ENCODE results near the gene STIP1. TPM values are rescaled to one million over a fixed set of nuclear protein-coding genes. Genes with fewer than 3 reads are reported as not detected.

STIP1 gene
- total RNA-seq, 1 experiment from 2014 or later, result 299 TPM

DNA sequence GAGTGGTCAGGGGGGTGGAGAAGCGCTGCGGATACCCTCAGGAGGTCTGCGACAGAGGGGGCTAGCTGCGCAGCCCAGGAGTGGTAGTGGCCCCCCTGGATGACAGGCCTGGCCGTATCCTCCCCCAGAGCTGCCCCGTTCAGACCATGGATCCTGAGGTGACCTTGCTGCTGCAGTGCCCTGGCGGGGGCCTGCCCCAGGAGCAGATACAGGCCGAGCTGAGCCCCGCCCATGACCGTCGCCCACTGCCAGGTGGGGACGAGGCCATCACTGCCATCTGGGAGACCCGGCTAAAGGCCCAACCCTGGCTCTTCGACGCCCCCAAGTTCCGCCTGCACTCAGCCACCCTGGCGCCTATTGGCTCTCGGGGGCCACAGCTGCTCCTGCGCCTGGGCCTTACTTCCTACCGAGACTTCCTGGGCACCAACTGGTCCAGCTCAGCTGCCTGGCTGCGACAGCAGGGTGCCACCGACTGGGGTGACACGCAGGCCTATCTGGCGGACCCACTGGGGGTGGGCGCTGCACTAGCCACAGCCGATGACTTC is 40.6 kb downstream of the STIP1 start:
- H3K4me1 ChIP-seq (replicated peaks; ENCODE audit: insufficient read depth), result peaks cover 27% of the 10 kb centered on the region
- BruUV-seq (replicated peaks), result TSS peak; percentile 45
- DNase-seq, result peak; percentile 63 to 66
- H3K36me3 ChIP-seq (ENCODE audit: low read depth), result no peaks in the 10 kb centered on the region
- H4K20me1 ChIP-seq (ENCODE audit: insufficient read depth), result peaks cover 3% of the 10 kb centered on the region
- intact Hi-C loops (cut with micrococcal nuclease; ENCODE audit: unreplicated experiment), result no loop called here
- H2AFZ ChIP-seq, result peak overlapping the region; percentile 96
- POLR2A ChIA-PET (ENCODE audit: unreplicated experiment), result interaction anchor here (0.6 to 0.9 kb wide), 4 partner anchors 40 to 292 kb away, joined by 3 to 9 read pairs (median 6); no protein-coding TSS in a partner anchor
- H3K9me3 ChIP-seq (ENCODE audit: insufficient read depth, low read depth), result no peaks in the 10 kb centered on the region
- H3K27ac ChIP-seq, result no peak overlapping the region
- H3K4me3 ChIP-seq, result peak overlapping the region; percentile 98
- no peaks in the 10 kb centered on the region for H3K27me3 ChIP-seq (ENCODE audit: insufficient read depth, low read depth)
- peak overlapping the region; percentile 99 for H3K4me2 ChIP-seq
- H3K9me2 ChIP-seq (ENCODE audit: insufficient read depth), result no peaks in the 10 kb centered on the region
- TF ChIP-seq, protein P1, sequence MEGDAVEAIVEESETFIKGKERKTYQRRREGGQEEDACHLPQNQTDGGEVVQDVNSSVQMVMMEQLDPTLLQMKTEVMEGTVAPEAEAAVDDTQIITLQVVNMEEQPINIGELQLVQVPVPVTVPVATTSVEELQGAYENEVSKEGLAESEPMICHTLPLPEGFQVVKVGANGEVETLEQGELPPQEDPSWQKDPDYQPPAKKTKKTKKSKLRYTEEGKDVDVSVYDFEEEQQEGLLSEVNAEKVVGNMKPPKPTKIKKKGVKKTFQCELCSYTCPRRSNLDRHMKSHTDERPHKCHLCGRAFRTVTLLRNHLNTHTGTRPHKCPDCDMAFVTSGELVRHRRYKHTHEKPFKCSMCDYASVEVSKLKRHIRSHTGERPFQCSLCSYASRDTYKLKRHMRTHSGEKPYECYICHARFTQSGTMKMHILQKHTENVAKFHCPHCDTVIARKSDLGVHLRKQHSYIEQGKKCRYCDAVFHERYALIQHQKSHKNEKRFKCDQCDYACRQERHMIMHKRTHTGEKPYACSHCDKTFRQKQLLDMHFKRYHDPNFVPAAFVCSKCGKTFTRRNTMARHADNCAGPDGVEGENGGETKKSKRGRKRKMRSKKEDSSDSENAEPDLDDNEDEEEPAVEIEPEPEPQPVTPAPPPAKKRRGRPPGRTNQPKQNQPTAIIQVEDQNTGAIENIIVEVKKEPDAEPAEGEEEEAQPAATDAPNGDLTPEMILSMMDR (conservative IDR thresholded peaks at IDR 0.05), result no peak
- TF ChIP-seq EZH2 (IDR thresholded peaks at IDR 0.05; ENCODE audit: low read depth), result no peak
- CTCF ChIA-PET, result interaction anchor here (0.9 to 1.5 kb wide), 2 partner anchors 21 to 22 kb away, joined by 3 to 7 read pairs; no protein-coding TSS in a partner anchor
- peaks cover 34% of the 10 kb centered on the region for H3K79me2 ChIP-seq (ENCODE audit: low read depth)
- H3F3A ChIP-seq (ENCODE audit: insufficient read depth, low read depth), result peaks cover 26% of the 10 kb centered on the region

DNA sequence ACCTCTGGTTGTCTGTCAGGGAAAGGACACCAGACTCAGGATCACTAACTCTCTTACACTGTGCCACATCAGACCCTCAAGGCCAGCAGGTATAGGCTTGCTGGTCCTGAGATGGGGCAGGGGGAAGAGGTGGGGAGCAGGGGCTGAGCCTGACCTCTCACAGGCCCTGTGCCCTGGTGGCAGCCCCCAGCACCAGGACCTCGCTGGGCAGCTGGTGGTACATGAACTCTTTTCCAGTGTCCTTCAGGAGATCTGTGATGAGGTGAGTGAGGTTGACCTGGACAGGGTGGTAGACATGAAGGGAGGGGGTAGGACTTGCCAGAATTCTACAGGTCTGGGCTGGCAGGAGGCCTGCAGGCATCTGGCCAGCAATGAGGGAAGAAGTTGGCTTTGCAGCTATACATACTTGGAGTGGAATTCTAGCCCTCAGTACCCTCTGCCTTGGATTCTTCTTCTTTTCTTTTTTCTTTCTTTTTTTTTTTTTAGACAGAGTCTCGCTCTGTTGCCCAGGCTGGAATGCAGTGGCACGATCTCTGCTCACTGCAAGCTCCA is 41.5 kb downstream of the STIP1 start:
- H3K27me3 ChIP-seq (ENCODE audit: insufficient read depth, low read depth), result no peaks in the 10 kb centered on the region
- DNase-seq, result no peak
- H3K36me3 ChIP-seq (ENCODE audit: low read depth), result no peaks in the 10 kb centered on the region
- peak overlapping the region; percentile 98 for H3K4me3 ChIP-seq
- peaks cover 27% of the 10 kb centered on the region for H3K4me1 ChIP-seq (replicated peaks; ENCODE audit: insufficient read depth)
- no TSS peak for BruUV-seq (replicated peaks)
- peaks cover 34% of the 10 kb centered on the region for H3K79me2 ChIP-seq (ENCODE audit: low read depth)
- H3K9me3 ChIP-seq (ENCODE audit: insufficient read depth, low read depth), result no peaks in the 10 kb centered on the region
- intact Hi-C loops (cut with micrococcal nuclease; ENCODE audit: unreplicated experiment), result no loop called here
- peaks cover 3% of the 10 kb centered on the region for H4K20me1 ChIP-seq (ENCODE audit: insufficient read depth)
- H3K9me2 ChIP-seq (ENCODE audit: insufficient read depth), result no peaks in the 10 kb centered on the region
- ChIA-PET CTCF (no interaction called here), POLR2A (ENCODE audit: unreplicated experiment) (interaction anchor here (0.5 to 0.6 kb wide), 2 partner anchors 19 to 40 kb away, joined by 4 read pairs; no protein-coding TSS in a partner anchor)
- H3K4me2 ChIP-seq, result peak overlapping the region; percentile 99
- TF ChIP-seq EZH2 (IDR thresholded peaks at IDR 0.05; ENCODE audit: low read depth), result no peak
- TF ChIP-seq, protein P1 (conservative IDR thresholded peaks at IDR 0.05), result no peak
- no peak overlapping the region for H3K27ac ChIP-seq
- no peak overlapping the region for H2AFZ ChIP-seq
- peaks cover 23% of the 10 kb centered on the region for H3F3A ChIP-seq (ENCODE audit: insufficient read depth, low read depth)

DNA sequence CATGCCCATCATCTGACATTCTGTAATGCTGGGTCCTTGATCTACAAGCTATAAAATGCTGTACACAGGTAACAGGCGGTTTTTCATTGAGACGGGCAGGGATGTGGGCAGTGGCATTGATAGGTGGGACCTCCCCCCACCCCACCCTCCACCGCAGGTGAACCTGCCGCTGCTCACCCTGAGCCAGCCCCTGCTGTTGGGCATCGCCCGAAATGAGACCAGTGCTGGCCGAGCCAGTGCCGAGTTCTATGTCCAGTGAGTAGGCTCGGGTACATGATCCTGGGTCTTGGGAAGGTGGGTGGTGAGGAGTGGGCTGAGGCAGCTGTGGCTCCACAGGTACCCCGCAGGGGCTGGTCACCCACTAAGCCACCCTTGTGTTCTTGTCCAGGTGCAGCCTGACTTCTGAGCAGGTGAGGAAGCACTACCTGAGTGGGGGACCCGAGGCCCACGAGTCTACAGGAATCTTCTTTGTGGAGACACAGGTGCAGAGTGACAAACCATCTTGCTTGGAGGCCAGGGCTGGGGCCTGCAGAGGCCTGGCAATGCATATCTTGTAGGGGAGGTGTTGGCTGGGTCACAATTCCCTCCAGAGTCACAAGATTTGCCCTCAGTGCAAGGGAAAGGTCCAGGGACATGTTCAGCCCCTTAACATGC is 43.2 kb downstream of the STIP1 start:
- H4K20me1 ChIP-seq (ENCODE audit: insufficient read depth), result peaks cover 3% of the 10 kb centered on the region
- H3K4me3 ChIP-seq, result no peak overlapping the region
- POLR2A ChIA-PET (ENCODE audit: unreplicated experiment), result interaction anchor here (0.6 kb wide), 1 partner anchor 222 kb away, joined by 5 read pairs; no protein-coding TSS in a partner anchor
- no peaks in the 10 kb centered on the region for H3K36me3 ChIP-seq (ENCODE audit: low read depth)
- H3K4me2 ChIP-seq, result peak overlapping the region; percentile 76; the same call in 1 of the 2 replicates
- H3K79me2 ChIP-seq (ENCODE audit: low read depth), result peaks cover 34% of the 10 kb centered on the region
- CTCF ChIA-PET, result no interaction called here
- no peak overlapping the region for H3K27ac ChIP-seq
- peaks cover 30% of the 10 kb centered on the region for H3F3A ChIP-seq (ENCODE audit: insufficient read depth, low read depth)
- no peaks in the 10 kb centered on the region for H3K9me2 ChIP-seq (ENCODE audit: insufficient read depth)
- no peak for DNase-seq
- H2AFZ ChIP-seq, result no peak overlapping the region
- no peaks in the 10 kb centered on the region for H3K27me3 ChIP-seq (ENCODE audit: insufficient read depth, low read depth)
- TF ChIP-seq EZH2 (IDR thresholded peaks at IDR 0.05; ENCODE audit: low read depth), result no peak
- TF ChIP-seq, protein P1 (conservative IDR thresholded peaks at IDR 0.05), result no peak
- no peaks in the 10 kb centered on the region for H3K9me3 ChIP-seq (ENCODE audit: insufficient read depth, low read depth)
- H3K4me1 ChIP-seq (replicated peaks; ENCODE audit: insufficient read depth), result peaks cover 34% of the 10 kb centered on the region
- BruUV-seq (replicated peaks), result no TSS peak
- intact Hi-C loops (cut with micrococcal nuclease; ENCODE audit: unreplicated experiment), result no loop called here
